Putamen (tissue), 1 donor: ENCODE data around the gene ATRAID.
"Not testable (repeated sequence)": the region's sequence is repeated elsewhere in the genome, so short reads cannot be mapped to it uniquely, and the experiment has no call there.

Experiments used
- DNase-seq: peaks from one replicate; pipeline ENCODE4 v3.0.0-alpha.2; 2016; ENCODE audit warnings: low spot score

ATRAID gene

DNA sequence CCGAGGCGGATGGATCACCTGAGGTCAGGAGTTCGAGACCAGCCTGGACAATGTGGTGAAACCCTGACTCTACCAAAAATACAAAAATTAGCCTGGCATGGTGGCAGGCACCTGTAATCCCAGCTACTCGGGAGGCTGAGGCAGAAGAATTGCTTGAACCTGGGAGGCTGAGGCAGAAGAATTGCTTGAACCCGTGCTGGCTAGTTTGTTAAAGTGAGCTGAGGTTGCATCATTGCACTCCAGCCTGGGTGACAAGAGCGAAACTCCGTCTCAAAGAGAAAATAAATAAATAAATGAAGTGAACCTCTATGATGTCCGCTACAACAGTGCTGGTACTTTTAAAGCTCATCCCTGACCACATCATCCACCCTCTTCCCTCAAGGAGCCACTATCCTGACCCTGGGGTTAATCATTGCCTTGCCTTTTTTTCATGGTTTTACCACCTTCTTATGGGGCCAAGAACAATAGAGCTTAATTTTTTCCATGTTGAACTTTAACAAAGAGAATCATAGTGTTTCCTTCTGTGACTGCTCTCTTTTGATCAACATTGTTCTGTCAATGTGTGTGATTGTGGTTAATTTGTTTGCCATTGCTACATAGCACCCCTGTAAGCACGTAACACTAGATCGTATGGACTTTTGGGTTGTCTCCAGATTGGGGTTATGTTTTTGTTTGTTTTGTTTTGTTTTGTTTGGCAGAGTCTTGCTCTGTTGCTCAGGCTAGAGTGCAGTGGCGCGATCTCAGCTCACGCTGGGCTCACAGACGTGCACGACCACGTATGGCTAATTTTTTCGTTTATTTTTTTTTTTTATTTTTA is 17.1 kb upstream of the ATRAID start:
- DNase-seq, result no peak

DNA sequence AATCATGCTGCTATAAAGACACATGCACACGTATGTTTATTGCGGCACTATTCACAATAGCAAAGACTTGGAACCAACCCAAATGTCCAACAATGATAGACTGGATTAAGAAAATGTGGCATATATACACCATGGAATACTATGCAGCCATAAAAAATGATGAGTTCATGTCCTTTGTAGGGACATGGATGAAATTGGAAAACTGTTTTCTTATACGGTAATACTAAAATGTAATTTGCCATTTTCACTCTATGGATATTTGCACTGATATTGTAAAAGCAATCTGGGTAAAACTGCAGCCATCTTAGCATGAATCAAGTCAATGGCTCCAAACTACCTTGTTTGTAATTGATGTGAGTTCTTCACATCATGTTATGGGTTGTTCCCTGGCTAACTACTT is 16.0 kb upstream of the ATRAID start:
- not testable (repeated sequence) for DNase-seq

DNA sequence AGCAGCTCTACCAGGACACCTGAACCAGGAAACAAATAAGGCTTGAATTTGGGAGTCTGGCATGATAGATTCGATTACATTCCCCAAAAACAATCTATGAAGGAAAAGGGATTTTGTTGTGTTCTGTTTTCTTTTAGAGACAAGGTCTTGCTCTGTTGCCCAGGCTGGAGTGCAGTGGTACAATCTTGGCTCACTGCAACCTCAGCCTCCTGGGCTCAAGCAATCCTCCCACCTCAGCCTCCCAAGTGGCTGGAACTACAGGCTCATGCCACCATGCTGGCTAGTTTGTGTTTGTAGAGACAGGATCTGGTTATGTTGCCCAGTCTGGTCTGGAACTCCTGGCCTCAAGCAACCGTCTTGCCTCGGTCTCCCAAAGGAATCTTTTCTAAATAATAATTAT is 13.8 kb upstream of the ATRAID start:
- not testable (repeated sequence) for DNase-seq

DNA sequence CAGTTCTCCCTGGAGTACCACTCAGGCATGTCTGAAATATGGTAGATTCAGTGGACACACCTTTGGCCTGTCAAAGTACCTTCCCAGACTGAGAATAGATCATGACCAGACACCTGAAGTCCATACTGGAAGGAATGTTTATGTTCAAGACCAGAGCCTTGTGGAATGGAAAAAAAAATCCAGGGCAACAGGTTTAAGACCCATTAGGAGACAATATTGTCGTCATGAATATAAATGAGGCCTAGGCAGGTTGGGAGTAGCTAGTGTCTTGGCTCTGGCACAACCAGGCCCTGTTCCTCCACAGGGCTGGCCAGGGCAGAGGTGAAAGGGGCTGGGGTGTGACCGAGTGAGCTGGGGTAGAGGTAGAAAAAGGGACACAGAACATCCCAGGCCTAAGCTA is 13.2 kb upstream of the ATRAID start:
- DNase-seq, result no peak

DNA sequence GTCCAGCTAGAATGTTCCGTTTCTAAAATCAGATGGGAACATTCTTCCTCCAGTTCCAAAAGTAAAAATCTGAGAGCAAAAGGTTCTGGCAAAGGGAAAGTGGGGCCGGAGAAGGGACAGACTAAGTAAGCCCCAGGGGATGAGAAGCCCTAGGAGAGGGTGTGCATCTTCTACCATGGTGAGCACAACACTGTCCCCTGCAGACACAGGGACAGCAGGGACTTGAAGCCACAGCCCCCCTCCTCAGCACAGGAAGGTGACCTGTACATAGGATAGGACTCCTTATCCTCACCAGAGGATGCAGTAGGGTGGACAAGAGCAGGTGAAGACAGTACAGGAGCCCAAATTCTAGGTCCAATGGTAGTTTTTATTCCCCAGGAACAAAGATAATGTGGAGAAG is 12.6 kb upstream of the ATRAID start:
- DNase-seq, result no peak

DNA sequence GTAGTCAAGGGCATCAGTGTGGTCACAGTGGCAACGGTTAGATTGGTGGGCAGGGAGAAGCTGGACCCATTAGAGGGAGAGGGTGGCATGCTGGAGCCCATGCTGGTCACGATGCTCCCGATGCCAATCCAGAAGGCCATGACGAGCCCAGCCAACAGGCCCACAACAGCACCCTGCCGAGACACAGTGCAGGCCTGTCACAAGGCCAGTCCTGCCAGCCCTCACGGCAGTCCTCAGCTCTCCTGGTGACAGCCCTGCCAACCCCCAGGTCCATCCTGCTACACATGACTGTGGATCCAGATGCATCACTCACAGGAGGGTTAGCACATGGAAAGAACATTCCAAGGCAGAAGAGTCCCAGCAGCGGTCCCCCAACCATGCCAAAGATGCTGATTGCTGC is 10.2 kb upstream of the ATRAID start:
- no peak for DNase-seq

DNA sequence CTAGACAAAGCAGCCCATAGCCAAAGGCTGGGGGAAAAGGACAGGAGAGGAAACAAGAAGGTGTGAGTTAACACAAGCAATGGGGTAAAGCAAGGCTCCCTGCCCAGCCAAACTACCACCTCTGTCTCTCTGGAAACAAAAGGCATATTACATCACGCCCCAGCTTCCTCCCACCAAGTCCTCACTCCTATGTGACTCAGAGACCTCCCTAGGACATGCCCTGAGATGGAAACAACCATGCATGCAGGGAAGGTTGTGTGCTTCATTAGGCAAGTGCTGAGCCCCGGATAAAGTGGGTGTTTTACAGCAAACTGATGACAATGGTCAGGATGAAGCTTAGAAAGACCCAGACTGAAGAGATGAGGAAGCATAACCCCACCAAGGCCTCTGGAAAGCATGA is 9.0 kb upstream of the ATRAID start:
- no peak for DNase-seq

DNA sequence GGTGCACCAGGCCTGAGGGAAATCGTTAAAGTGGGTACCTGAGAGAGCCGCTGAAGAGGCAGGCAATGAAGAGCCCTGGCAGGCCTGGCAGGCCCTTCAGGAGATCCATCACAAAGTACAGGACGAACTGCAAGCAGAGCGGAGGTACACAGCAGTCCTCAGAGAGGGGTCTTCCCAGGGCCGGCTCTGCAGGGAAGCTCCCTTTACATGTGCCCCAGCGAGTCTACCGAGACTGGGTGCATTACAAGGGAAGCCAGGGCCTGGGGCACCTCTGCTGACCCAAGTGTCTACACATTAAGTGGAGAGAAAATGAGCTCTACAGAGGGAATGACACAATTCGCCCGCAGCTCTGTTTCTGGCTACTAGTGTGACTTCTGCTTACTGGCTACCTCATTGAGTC is 8.1 kb upstream of the ATRAID start:
- DNase-seq, result no peak

DNA sequence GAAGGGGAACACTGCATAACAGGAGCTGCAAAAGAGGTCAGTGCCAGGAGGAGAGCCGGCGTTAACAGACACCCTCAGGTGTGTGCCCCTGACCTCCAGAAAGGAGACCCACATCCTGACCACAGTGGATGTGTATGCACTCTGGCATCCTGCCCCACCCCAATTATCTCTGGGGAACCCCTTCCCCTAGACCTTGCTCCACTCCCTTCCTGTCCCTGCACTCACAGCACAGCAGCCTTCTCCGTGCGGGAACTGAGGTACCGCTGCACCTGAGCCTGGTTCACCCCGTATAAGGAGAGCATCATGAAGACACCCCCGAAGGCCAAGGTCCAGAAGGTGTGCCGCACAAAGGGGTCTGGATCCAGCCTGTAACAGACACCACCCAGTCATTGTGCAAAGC is 7.3 kb upstream of the ATRAID start:
- DNase-seq, result no peak

DNA sequence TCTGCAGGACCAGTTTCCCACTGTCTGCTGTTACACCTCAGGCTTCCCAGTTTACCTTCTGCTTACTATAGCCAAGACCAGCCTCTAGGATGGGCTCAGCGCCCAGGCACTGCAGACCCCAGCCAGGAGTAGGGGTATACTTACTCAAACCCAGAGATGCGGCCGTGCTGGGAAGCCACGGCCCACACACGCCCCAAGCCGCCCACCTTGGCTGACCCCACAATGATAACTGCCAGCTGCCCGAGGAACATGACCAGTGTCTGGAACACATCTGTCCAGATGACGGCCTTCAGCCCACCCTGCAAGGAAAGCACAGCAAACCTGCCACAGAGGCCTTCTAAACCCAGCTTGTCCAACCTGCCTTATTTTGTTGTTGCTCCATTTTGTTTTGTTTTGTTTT is 6.6 kb upstream of the ATRAID start:
- no peak for DNase-seq

DNA sequence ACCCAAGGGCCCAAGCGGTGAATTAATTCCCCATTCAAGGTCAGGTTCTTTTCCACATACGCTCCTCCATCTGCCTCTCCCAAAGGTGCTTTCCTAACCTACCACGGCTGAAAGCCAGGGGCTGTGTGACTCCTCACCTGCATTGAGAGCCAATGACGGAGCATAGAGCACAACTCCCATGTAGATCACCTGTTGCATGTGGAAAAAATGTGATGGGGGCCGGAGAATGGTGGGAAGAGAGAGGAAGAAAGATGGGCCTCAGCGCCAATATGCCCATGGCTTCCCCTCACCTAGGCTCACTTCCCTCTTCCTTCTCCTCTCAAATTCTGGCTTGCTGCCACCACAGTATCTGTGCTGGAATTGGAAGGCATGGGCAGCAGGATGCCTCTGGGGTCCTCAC is 5.5 kb upstream of the ATRAID start:
- DNase-seq, result no peak

DNA sequence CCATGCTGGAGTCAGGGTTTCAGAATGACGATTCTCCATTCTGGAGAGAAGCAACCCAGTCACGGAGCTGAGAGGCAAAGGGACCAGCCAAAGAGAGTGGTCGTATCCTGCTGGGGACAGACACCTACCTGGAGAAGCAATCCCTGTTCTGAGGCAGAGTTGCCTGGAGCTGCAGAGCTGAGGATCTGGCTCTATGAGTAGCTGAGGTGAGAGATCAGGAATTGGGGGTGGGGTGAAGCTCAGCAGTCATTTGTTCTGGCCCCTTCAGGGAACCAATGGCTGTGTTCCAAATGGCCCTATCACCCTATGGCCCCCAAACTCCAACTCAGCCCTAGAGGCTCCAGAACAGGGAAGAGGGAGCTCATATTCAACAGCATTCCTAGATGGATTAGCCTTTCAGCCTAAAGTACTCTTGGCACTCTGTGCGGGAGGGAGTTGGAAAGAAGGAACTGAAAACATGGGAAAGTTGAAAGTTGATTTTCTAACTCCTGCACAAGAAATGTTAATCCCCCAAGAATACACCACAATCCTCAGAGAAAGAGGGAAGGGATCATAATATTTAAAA is 3.3 kb upstream of the ATRAID start:
- DNase-seq, result no peak

DNA sequence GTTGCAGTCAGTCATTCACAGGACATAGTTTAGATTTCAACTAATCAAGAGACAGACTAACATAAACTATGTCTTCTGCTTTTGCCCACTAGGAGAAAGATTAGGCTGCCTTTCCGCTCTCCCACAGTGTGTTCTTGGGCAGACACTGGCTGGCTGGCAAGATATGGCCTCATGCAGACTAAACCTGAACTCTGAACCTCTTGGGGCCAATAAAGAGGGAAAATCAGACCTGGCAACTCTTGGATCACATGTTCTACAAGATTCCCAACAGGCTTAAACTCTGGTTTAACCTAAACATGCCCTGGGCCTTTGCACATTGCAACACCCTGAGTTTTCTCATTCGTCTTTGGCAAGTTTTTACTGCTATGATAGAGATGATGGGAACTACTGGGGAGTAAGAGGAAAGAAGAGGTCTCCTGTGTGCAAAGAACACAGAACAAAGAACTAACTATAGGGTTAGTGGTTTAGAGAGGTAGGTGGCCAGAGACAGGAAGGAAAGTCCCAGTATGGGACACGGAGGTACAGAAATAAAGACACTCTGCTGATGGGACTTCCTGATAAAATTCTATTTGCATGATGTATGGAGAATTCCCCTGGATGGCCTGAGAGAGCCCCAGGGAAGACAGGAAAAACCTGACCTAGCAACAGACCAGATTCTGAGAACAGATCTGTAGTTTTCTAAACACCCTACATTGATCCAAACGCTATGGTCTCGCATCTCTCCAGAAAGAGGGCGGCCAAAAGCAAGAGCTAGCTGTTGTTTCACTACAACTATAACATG is 2.0 kb upstream of the ATRAID start:
- DNase-seq, result no peak

DNA sequence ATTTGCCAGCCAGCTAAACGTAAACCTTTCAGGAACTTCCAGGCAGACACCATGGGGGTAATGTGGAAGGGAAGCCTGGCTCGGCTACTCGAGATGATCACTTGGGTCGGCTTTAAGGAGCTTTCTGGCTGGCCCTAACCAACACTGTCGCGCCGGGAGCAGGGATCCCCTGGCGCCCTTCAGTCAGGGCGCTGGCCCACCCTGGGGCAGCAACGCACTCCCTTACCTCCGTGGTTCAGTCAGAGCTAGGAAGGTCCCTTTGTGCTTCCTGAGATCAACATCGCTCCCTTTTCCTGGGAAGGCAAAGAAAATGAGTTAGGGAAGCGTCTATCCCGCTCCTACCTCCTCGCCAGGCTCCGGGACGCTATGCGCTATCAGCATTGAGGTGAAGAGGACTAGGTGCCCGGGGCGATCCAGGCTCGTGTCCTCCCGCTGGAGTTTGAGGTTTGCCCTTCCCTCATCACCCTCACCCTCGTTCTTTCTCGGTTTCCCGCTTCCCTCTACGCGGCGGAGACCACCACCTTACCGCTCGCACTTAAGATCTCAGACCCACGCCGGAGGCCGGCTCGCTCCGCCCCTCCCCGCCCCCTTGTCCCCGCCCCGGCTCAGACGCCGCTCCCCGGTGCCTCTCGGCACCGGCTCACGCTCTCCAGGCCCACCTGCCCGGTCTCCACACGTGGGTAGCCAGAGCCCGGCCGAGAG is 449 bp upstream of the ATRAID start:
- DNase-seq, result no peak

DNA sequence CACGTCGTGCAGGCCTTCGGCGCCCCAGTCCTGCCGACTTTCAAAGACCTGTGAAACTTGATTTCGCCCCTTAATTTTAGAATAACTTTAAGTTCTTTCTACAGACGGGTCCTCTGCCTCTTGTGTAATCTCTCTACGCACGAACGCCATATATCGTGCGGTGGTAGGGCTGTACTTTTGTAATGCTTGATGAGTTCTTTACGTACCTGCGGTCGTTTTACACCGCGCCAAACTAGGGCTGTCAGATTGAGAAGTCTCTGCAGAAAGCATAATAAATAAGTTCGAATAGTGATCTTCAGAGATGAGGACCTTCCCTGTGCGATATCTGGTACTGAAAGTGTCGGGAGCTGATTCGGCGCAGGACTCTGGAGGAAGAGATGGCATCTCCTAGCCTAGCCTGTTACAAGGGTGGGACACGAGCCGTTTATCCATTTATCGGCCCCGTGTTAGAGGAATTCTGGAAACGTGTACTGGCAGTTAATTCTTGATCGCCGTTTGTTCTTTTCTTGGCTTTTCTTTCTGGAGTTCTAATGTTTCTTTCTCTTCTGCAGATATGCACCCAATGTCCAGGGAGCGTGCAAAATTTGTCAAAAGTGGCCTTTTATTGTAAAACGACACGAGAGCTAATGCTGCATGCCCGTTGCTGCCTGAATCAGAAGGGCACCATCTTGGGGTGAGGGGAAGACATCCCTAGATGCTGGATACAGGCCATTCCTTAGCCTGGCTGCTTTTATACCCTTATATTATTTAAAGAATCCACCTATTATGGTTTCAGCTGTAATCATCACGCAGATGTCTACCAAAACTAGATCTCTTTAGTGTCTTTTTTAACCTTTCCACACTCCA is 1.0 kb downstream of the ATRAID start:
- DNase-seq, result no peak

DNA sequence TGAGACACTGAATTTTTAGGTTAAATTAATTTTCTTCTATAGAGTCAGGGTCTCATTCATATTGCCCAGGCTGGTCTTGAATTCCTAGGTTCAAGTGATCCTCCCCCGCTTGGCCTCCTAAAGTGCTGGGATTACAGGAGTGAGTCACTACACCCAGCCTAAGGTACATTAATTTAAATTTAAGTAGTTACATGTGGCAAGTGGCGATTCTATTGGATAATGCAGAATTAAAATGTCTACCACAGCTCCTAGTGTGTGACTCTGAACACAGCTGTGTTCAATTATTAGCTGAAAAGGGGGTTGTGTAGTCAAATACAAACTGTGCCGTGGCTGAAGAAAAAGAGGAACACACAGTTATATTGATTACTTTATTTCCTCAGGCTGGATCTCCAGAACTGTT is 3.1 kb downstream of the ATRAID start:
- no peak for DNase-seq

DNA sequence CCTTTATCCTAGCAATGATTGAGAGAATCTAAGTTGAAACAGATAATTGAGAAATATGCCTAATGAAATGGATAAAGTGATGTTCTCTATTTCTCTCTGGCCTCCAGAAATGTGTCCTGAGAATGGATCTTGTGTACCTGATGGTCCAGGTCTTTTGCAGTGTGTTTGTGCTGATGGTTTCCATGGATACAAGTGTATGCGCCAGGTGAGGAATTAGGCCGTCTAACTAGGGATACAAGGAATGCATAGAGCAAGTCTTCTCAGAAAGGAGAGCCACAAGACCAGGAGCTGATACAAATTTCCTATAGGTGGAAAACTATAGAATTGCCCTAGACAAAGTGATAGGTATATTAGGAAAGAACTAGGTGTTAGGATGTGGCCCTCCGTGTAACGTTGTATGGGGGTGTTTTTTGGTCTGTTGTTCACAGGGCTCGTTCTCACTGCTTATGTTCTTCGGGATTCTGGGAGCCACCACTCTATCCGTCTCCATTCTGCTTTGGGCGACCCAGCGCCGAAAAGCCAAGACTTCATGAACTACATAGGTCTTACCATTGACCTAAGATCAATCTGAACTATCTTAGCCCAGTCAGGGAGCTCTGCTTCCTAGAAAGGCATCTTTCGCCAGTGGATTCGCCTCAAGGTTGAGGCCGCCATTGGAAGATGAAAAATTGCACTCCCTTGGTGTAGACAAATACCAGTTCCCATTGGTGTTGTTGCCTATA is 4.7 kb downstream of the ATRAID start:
- no peak for DNase-seq

DNA sequence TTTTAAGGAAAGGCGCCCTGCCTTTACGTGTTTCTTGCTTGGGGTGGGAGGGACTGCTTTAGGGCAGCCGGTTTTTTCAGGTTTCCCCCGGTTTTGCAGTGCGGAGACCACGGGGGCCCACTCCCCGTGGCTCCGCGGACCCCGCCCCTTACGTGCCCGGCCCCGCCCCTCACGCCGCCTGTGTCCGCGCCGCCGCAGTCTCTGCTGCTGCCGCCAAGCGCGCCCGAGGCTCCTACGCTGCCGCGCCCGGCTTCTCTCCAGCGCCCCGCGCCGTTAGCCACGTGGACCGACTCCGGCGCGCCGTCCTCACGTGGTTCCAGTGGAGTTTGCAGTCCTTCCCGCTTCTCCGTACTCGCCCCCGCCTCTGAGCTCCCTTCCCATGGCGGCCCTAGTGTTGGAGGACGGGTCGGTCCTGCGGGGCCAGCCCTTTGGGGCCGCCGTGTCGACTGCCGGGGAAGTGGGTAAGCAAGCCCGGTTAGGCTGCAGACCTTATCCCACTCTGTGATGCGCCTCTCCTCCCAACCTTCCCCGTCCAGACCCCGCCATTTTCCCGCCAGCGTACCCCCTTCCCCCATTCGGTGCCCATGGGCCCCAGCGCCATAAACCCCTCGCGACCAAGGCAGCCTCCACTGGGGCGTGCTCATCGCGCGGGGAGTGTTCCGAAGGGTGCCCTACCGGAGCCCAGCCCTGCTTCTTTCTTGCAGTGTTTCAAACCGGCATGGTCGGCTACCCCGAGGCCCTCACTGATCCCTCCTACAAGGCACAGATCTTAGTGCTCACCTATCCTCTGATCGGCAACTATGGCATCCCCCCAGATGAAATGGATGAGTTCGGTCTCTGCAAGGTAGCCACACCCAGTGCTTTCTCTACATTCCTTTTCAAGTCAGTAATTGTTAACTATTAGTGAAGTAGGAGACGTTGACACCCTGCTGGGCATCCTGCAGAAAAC is 5.6 kb downstream of the ATRAID start, which contains the start of gene CAD:
Gene CAD, plus strand, starts transcription at position 197 of the 949 bp plus-strand sequence. Its CDS starts 183 bp downstream, at position 380.
- DNase-seq, result peak; percentile 85

DNA sequence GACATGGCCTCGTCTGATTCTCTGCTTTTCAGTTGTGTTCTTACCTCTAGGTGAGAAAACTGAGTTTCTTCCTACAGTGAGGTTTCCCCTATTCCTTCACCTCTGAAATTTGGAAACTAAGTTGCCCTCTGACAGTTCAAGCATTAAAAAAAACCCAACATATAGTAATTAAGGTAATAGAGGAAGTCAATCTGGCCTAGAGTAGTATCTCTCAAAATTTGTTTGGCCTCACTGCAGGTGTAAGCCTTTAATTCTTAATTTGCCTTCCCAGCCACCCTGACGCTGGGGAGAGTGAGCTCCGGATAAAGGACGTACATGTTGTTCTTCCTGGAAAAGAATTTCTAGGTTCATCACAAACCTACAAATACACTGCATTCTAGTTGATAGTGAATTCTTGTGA is 6.8 kb downstream of the ATRAID start:
- no peak for DNase-seq

DNA sequence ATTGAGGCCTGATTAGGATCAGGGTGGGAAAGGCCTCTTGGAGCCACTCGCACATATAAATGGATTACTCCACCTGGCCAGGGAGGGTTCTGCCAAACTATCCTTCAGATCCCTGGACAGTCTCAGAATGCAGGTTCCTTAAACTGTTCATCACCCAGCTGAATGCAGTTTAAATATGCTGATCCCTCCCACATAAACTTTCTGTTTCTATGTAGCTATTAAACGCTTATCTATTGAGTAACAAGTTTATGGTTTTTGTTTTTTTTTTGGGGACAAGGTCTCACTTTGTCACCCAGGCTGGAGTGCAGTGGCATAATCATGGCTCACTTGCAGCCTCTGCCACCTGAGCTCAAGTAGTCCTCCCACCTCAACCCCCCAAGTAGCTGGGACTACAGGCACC is 7.2 kb downstream of the ATRAID start:
- DNase-seq, result no peak
